IMR-90 (cell line): ENCODE data around the gene NET1. TPM values are rescaled to one million over a fixed set of nuclear protein-coding genes. Genes with fewer than 3 reads are reported as not detected.

Source experiments
- ATAC-seq: fragments of 200-7000 bp; cut with Tn5 transposase; 2 replicates; pipeline ENCODE4 v1.9.1; 2020; ENCODE audit warnings: low read depth, mild to moderate bottlenecking, moderate library complexity
- BruUV-seq: library from RNA; stranded (reverse); fragments of 400-500 nt; replicated peaks from 2 replicates; lab custom pipeline; 2021; lab: Mats Ljungman, UMichigan
- CTCF ChIA-PET: fragments of 300-600 bp; formaldehyde crosslinking; extraction: SDS; loops from one replicate; lab custom pipeline; 2021; ENCODE audit warnings: antibody characterized with exemption; lab: Yijun Ruan, JAX
- POLR2A ChIA-PET: fragments of 300-600 bp; sonication (Branson Sonifier 250); formaldehyde crosslinking; loops from one replicate; lab custom pipeline; 2022; ENCODE audit warnings: antibody characterized with exemption; ENCODE audit not compliant: unreplicated experiment; lab: Charles Lee
- DNase-seq: peaks from one replicate; pipeline ENCODE4 v3.0.0; 2013
- H2AFZ ChIP-seq: replicated peaks from 2 replicates; pipeline ENCODE3; 2013; ENCODE audit warnings: low read length, mild to moderate bottlenecking; ENCODE audit not compliant: poor library complexity
- H2AK5ac ChIP-seq: 2 replicates; pipeline ENCODE4 v1.6.1; 2013; ENCODE audit warnings: low read depth, low read length, inconsistent platforms
- H2AK9ac ChIP-seq: replicated peaks from 2 replicates; pipeline ENCODE3; 2013; ENCODE audit warnings: mild to moderate bottlenecking, low read depth, low read length, moderate library complexity; ENCODE audit not compliant: poor library complexity
- H2BK120ac ChIP-seq: 2 replicates; pipeline ENCODE4 v1.6.1; 2013; ENCODE audit warnings: low read depth, low read length, inconsistent platforms
- H2BK15ac ChIP-seq: 3 replicates; pipeline ENCODE4 v1.6.1; 2013; ENCODE audit warnings: low read depth, low read length, inconsistent platforms
- H2BK20ac ChIP-seq: 2 replicates; pipeline ENCODE4 v1.6.1; 2013; ENCODE audit warnings: low read depth, mild to moderate bottlenecking, inconsistent platforms, low read length, moderate library complexity
- H2BK5ac ChIP-seq: 2 replicates; pipeline ENCODE4 v1.6.1; 2013; ENCODE audit warnings: mild to moderate bottlenecking, low read depth, low read length, inconsistent platforms; ENCODE audit not compliant: poor library complexity, severe bottlenecking
- H3K14ac ChIP-seq: replicated peaks from 2 replicates; pipeline ENCODE4 v1.6.1; 2013; ENCODE audit warnings: low read depth, low read length, inconsistent platforms
- H3K18ac ChIP-seq: 2 replicates; pipeline ENCODE4 v1.6.1; 2013; ENCODE audit warnings: low read depth, low read length, control low read depth
- H3K23ac ChIP-seq: 2 replicates; pipeline ENCODE4 v1.6.1; 2013; ENCODE audit warnings: low read depth, low read length, inconsistent platforms
- H3K27ac ChIP-seq: 2 replicates; pipeline ENCODE4 v1.5.1; 2013; ENCODE audit warnings: mild to moderate bottlenecking, control low read depth, low read length; ENCODE audit not compliant: insufficient read depth
- H3K27me3 ChIP-seq: 2 replicates; pipeline ENCODE4 v1.6.1; 2013; ENCODE audit warnings: low read length; ENCODE audit not compliant: control insufficient read depth, insufficient read depth
- H3K36me3 ChIP-seq: 2 replicates; pipeline ENCODE4 v1.6.1; 2013; ENCODE audit warnings: low read length, mixed read lengths; ENCODE audit not compliant: control insufficient read depth, insufficient read depth
- H3K4ac ChIP-seq: 2 replicates; pipeline ENCODE4 v1.6.1; 2013; ENCODE audit warnings: low read depth, low read length, inconsistent platforms
- H3K4me1 ChIP-seq: 2 replicates; pipeline ENCODE4 v1.6.1; 2013; ENCODE audit warnings: low read length, mixed read lengths; ENCODE audit not compliant: control insufficient read depth, insufficient read depth
- H3K4me2 ChIP-seq: 2 replicates; pipeline ENCODE4 v1.6.1; 2013; ENCODE audit warnings: low read depth, mild to moderate bottlenecking, control low read depth, low read length, moderate library complexity
- H3K4me3 ChIP-seq: 2 replicates; pipeline ENCODE4 v1.5.1; 2013; ENCODE audit warnings: low read depth, mild to moderate bottlenecking, control low read depth, low read length, moderate library complexity; ENCODE audit not compliant: insufficient read depth
- H3K56ac ChIP-seq: 2 replicates; pipeline ENCODE4 v1.6.1; 2013; ENCODE audit warnings: low read length, inconsistent platforms; ENCODE audit not compliant: insufficient read depth; ENCODE audit errors: extremely low read depth
- H3K79me1 ChIP-seq, 2 experiments: 2 replicates each; pipeline ENCODE4 v1.6.1; 2013; ENCODE audit warnings: low read length in 2 of 2, inconsistent platforms in 1 of 2, low read depth in 1 of 2
- H3K9ac ChIP-seq: 2 replicates; pipeline ENCODE4 v1.6.1; 2013; ENCODE audit warnings: low read depth, low read length, control low read depth
- H3K9me1 ChIP-seq: 2 replicates; pipeline ENCODE4 v1.6.1; 2013; ENCODE audit warnings: low read length, inconsistent platforms; ENCODE audit not compliant: insufficient read depth
- H3K9me3 ChIP-seq: 2 replicates; pipeline ENCODE4 v1.6.1; 2013; ENCODE audit warnings: low read length; ENCODE audit not compliant: control insufficient read depth, insufficient read depth
- H4K20me1 ChIP-seq: 2 replicates; pipeline ENCODE4 v1.6.1; 2013; ENCODE audit warnings: low read length, inconsistent platforms; ENCODE audit not compliant: insufficient read depth
- H4K5ac ChIP-seq: 2 replicates; pipeline ENCODE4 v1.6.1; 2013; ENCODE audit warnings: mild to moderate bottlenecking, low read depth, low read length, control low read depth
- H4K8ac ChIP-seq, 2 experiments: 2 replicates each; pipeline ENCODE4 v1.6.1; 2013; ENCODE audit warnings: low read depth in 2 of 2, low read length in 2 of 2, control low read depth in 1 of 2, inconsistent platforms in 1 of 2
- H4K91ac ChIP-seq: 2 replicates; pipeline ENCODE4 v1.6.1; 2013; ENCODE audit warnings: low read depth, low read length, inconsistent platforms; ENCODE audit not compliant: insufficient read depth
- CEBPB ChIP-seq: IDR thresholded peaks from 2 replicates; pipeline ENCODE4 v1.6.1; 2012; ENCODE audit warnings: low read depth, low read length, improper control_type of control experiment
- CHD1 ChIP-seq: IDR thresholded peaks from 2 replicates; pipeline ENCODE4 v1.6.1; 2012; ENCODE audit warnings: low read depth, low read length, improper control_type of control experiment
- ELK1 ChIP-seq: fragments of 150-350 bp; IDR thresholded peaks from 2 replicates; pipeline ENCODE4 v1.6.1; 2016; ENCODE audit warnings: low read depth, mild to moderate bottlenecking, low read length, moderate library complexity, borderline replicate concordance
- FOS ChIP-seq: fragments of 150-350 bp; IDR thresholded peaks from 2 replicates; pipeline ENCODE4 v1.6.1; 2016; ENCODE audit warnings: low read depth, low read length
- MAFK ChIP-seq: IDR thresholded peaks from 2 replicates; pipeline ENCODE4 v1.6.1; 2012; ENCODE audit warnings: low read depth, low read length, improper control_type of control experiment
- MAZ ChIP-seq: IDR thresholded peaks from 2 replicates; pipeline ENCODE4 v1.6.1; 2012; ENCODE audit warnings: low read depth, mild to moderate bottlenecking, low read length, improper control_type of control experiment, moderate library complexity, borderline replicate concordance
- MXI1 ChIP-seq: IDR thresholded peaks from 2 replicates; pipeline ENCODE4 v1.6.1; 2012; ENCODE audit warnings: low read depth, mild to moderate bottlenecking, low read length, moderate library complexity, borderline replicate concordance
- NFE2L2 ChIP-seq: fragments of 150-350 bp; IDR thresholded peaks from 2 replicates; pipeline ENCODE4 v1.6.1; 2016; ENCODE audit warnings: low read depth, mild to moderate bottlenecking, low read length
- POLR2A ChIP-seq: IDR thresholded peaks from 2 replicates; pipeline ENCODE4 v1.6.1; 2012; ENCODE audit warnings: mild to moderate bottlenecking, low read depth, low read length
- RAD21 ChIP-seq: IDR thresholded peaks from 2 replicates; pipeline ENCODE4 v1.6.1; 2012; ENCODE audit warnings: low read length, improper control_type of control experiment
- RCOR1 ChIP-seq: IDR thresholded peaks from 2 replicates; pipeline ENCODE4 v1.6.1; 2012; ENCODE audit warnings: mild to moderate bottlenecking, low read length, improper control_type of control experiment; ENCODE audit not compliant: insufficient replicate concordance
- SMC3 ChIP-seq: fragments of 150-350 bp; IDR thresholded peaks from 2 replicates; pipeline ENCODE4 v1.6.1; 2016; ENCODE audit warnings: low read depth, mild to moderate bottlenecking, antibody characterized with exemption, low read length, moderate library complexity
- WGBS, 2 experiments: methylation state at CpG; one replicate each; pipeline versions ENCODE4 v1.1.5 to v1.1.7; 2013; ENCODE audit warnings: missing lambda C conversion rate in 2 of 2; ENCODE audit not compliant: insufficient read length in 1 of 2; ENCODE audit errors: extremely low coverage in 2 of 2; 5-methylcytosine and 5-hydroxymethylcytosine counted together
- dilution Hi-C: fragments of 300-500 bp; cut with HindIII; formaldehyde crosslinking; loops from one replicate; pipeline ENCODE4 v1.14.3; 2018; ENCODE audit warnings: low sequenced_read_pairs; ENCODE audit not compliant: unreplicated experiment
- in situ Hi-C: fragments of 300-500 bp; cut with MboI; formaldehyde crosslinking; loops from 3 replicates; pipeline ENCODE4 v1.14.3; 2019; ENCODE audit warnings: low sequenced_read_pairs, inconsistent platforms, mixed read lengths
- intact Hi-C: fragments of 100-400 bp; cut with micrococcal nuclease; formaldehyde crosslinking; loops from 2 replicates; pipeline ENCODE4 v1.10.0; 2022
- polyA plus RNA-seq, 3 experiments: library from polyadenylated mRNA; depleted of rRNA; stranded (reverse); fragments of >200 nt; gene quantifications; 2 replicates each; pipeline ENCODE4 v1.2.3, GENCODE V29; 2012; ENCODE audit warnings: low replicate concordance in 1 of 3
- total RNA-seq: library from RNA; depleted of rRNA; stranded (reverse); fragments of >200 nt; gene quantifications from 2 replicates; pipeline ENCODE4 v1.2.3, GENCODE V29; 2012
- TF ChIP-seq, protein P1 (sequence below): fragments of 150-350 bp; IDR thresholded peaks from 2 replicates; pipeline ENCODE4 v1.6.1; 2017; ENCODE audit warnings: mild to moderate bottlenecking, antibody characterized with exemption, low read length, low read depth

The NET1 gene
- total and polyA plus RNA-seq, 2 of the 4 experiments (the other 2 are of a cell fraction) = 20.0 to 54.7 TPM

DNA sequence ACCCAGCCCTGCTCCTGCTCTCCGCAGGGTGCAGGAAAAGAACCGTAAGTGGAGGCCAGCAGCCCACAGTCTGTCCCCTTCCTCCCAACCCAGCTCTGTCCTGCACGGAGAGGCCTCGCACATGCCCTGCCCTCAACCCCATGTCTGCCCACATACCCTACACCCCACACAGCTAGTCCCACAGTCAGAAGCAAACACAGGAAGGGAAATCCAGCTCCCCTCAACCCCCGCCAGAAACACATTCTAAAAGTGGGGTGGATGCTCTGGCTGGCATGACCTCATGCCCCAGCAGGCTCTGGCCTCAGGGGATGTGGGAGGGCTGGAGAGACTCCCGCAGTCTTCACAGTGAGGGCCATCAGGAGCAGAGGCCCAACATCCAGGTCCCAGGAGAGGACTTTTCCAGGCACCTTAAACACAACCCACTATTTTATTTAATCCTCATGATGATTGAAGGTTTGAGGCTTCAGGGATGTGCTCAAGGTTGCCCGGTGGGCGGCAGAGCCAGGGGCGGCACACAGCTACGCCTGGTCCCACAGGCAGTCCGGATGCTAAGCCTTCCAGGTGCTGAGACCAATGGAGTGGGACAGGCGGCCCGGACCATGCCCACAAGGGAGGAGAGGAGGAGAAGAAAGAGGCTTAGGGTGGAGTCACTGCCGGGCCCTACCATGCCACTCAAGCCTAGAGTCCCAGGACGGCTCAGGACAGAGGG is 57.1 kb downstream of the NET1 start (continued):
- TF ChIP-seq FOS (no peak), MXI1 (no peak), MAZ (no peak), RCOR1 (no peak), MAFK (no peak)

GRCh38 chr10:5470062-5470751 is 57.9 kb downstream of the NET1 start:
- no peaks in the 10 kb centered on the region for H3K36me3 ChIP-seq
- no peak overlapping the region for H4K8ac ChIP-seq
- no peaks in the 10 kb centered on the region for H3K79me1 ChIP-seq
- CTCF ChIA-PET = no interaction called here
- H4K5ac ChIP-seq = no peak overlapping the region
- intact Hi-C loops = no loop called here
- ATAC-seq (no peak), DNase-seq (no peak)
- no peak overlapping the region for H3K4ac ChIP-seq
- H3K4me2 ChIP-seq = no peak overlapping the region
- H2BK15ac ChIP-seq = no peak overlapping the region
- H2AFZ ChIP-seq = peak overlapping the region; percentile 7
- H3K9me1 ChIP-seq = no peaks in the 10 kb centered on the region
- no peak overlapping the region for H3K56ac ChIP-seq
- no peak overlapping the region for H3K9ac ChIP-seq
- no peak overlapping the region for H3K14ac ChIP-seq
- peaks cover 6% of the 10 kb centered on the region for H3K9me3 ChIP-seq
- in situ Hi-C loops = loop anchor here (25.0 kb wide), 1 partner anchor 392 kb away; no protein-coding TSS in a partner anchor
- no peaks in the 10 kb centered on the region for H4K20me1 ChIP-seq
- H2BK5ac ChIP-seq = no peak overlapping the region
- no peak overlapping the region for H2BK20ac ChIP-seq
- no peak overlapping the region for H2BK120ac ChIP-seq
- no peak overlapping the region for H4K91ac ChIP-seq
- H2AK5ac ChIP-seq = no peak overlapping the region; the same call in 1 of the 2 replicates
- WGBS, 2 experiments = 93% methylated on average over 5 of the region's 15 CpGs; no CpG with 5 or more reads in 1 of the 2 experiments
- H3K27me3 ChIP-seq = no peaks in the 10 kb centered on the region
- dilution Hi-C loops = no loop called here
- H3K23ac ChIP-seq = no peak overlapping the region
- BruUV-seq = no TSS peak
- no peak overlapping the region for H3K18ac ChIP-seq
- peak overlapping the region; percentile 42 for H2AK9ac ChIP-seq
- H3K4me3 ChIP-seq = no peak overlapping the region
- H3K27ac ChIP-seq = no peak overlapping the region
- peaks cover 8% of the 10 kb centered on the region for H3K4me1 ChIP-seq
- POLR2A ChIA-PET = no interaction called here
- TF ChIP-seq, protein P1, sequence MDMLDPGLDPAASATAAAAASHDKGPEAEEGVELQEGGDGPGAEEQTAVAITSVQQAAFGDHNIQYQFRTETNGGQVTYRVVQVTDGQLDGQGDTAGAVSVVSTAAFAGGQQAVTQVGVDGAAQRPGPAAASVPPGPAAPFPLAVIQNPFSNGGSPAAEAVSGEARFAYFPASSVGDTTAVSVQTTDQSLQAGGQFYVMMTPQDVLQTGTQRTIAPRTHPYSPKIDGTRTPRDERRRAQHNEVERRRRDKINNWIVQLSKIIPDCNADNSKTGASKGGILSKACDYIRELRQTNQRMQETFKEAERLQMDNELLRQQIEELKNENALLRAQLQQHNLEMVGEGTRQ = no peak
- no peak for TF ChIP-seq FOS
- TF ChIP-seq POLR2A = no peak
- TF ChIP-seq CHD1 = no peak
- no peak for TF ChIP-seq RAD21
- no peak for TF ChIP-seq NFE2L2
- no peak for TF ChIP-seq ELK1
- no peak for TF ChIP-seq SMC3
- TF ChIP-seq CEBPB = no peak
